Measurements from ENCODE around the gene CANT1. TPM values are rescaled to one million over a fixed set of nuclear protein-coding genes. Genes with fewer than 3 reads are reported as not detected.

CANT1 gene
- polyA plus RNA-seq, 1 donor: 35.9 TPM

GRCh38 chr17:78995022-78995760 lies 14.4 kb downstream of the CANT1 start:
- no peak for DNase-seq

- no peak for DNase-seq
Measured at GRCh38 chr17:78993981-78994671, 15.4 kb downstream of the CANT1 start.

- no peak for DNase-seq
Measured at GRCh38 chr17:78993241-78993956, 16.2 kb downstream of the CANT1 start.

GRCh38 chr17:78992542-78993212 lies 16.9 kb downstream of the CANT1 start:
- no peak for DNase-seq

- DNase-seq: no peak
Measured at GRCh38 chr17:78991906-78992532, 17.5 kb downstream of the CANT1 start.

GRCh38 chr17:78991017-78991738 lies 18.4 kb downstream of the CANT1 start:
- DNase-seq: no peak

GRCh38 chr17:78990349-78991016 lies 19.1 kb downstream of the CANT1 start:
- no peak for DNase-seq

- no peak for DNase-seq
Measured at GRCh38 chr17:78988152-78988551, 21.4 kb downstream of the CANT1 start.

GRCh38 chr17:78986649-78987328 lies 22.8 kb downstream of the CANT1 start:
- no peak for DNase-seq

- DNase-seq: no peak
Measured at GRCh38 chr17:78986048-78986648, 23.4 kb downstream of the CANT1 start.

- DNase-seq: no peak
Measured at GRCh38 chr17:78985395-78985794, 24.2 kb downstream of the CANT1 start.

- DNase-seq: no peak
Measured at GRCh38 chr17:78981010-78981888, 28.3 kb downstream of the CANT1 start.

GRCh38 chr17:78980624-78980972 lies 29.0 kb downstream of the CANT1 start:
- DNase-seq: no peak

- peak; percentile 65 for DNase-seq
Measured at GRCh38 chr17:78979780-78980623, 29.6 kb downstream of the CANT1 start, which contains the start of gene LGALS3BP. LGALS3BP (minus strand) TSS chr17:78979923; CDS start chr17:78977191, 2,732 bp downstream.

- DNase-seq: no peak
Measured at GRCh38 chr17:78977997-78978973, 31.3 kb downstream of the CANT1 start.

- no peak for DNase-seq
Measured at GRCh38 chr17:78977681-78977943, 32.0 kb downstream of the CANT1 start.

All from hindlimb muscle (tissue), 1 donor.